ENCODE data around the gene CPXM2.
A peak's percentile ranks its signal among the peaks of the same experiment; 100 is the strongest.

CPXM2 gene

DNA sequence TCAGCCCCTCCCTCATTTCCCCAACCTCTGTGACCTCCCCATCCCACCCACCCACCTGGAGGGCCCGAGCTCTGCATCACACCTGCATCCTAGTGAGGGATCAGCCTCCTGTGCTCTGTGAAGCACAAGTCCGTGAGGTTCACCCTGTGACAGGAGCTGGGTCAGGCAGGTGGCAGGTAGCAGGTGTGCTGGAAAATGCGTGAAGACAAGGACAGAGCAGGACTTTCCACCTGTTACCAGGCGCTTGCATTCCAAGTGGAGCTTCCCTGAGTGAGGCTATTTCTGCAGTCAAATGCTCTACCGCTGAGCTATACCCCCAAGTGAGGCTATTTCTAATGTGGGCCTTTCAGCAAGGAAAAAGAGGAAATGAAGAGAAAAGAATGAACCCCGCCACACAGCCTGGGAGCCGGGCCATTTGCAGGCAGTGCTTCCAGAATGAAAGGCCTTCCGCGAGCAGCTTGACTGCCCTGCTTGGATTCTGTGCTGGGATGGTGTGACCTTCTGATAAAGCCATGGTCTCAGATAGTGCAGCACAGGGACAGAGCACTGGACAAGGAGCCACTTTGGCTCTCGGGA is 13.3 kb upstream of the CPXM2 start:
- DNase-seq (ENCODE audit: low spot score), result peak; percentile 30

- no peak for DNase-seq (ENCODE audit: low spot score)
These were observed 12.0 kb upstream of the CPXM2 start for GRCh38 chr10:123903621-123904020.

DNA sequence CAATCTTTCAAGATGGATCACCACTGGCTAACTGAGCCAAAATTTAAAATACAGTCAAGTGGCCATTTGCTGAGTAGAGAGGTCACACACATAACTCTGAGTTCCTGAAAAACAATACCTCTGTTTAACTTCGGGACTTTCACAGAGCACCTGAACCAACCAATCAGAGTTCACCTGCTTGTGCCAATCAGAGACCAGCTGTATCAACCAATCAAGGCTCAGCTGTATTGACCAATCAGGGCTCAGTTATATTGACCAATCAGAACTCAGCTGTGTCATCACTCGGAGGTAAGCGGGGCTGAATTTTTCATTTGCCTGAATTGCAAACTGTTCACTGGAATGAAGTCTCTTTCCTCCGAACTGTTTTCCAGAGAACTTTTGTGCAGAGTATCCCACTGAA is 10.0 kb upstream of the CPXM2 start:
- no peak for DNase-seq (ENCODE audit: low spot score)

GRCh38 chr10:123897146-123897545 is 5.5 kb upstream of the CPXM2 start:
- DNase-seq (ENCODE audit: low spot score), result no peak

GRCh38 chr10:123896246-123896927 is 4.8 kb upstream of the CPXM2 start:
- DNase-seq (ENCODE audit: low spot score), result no peak

DNA sequence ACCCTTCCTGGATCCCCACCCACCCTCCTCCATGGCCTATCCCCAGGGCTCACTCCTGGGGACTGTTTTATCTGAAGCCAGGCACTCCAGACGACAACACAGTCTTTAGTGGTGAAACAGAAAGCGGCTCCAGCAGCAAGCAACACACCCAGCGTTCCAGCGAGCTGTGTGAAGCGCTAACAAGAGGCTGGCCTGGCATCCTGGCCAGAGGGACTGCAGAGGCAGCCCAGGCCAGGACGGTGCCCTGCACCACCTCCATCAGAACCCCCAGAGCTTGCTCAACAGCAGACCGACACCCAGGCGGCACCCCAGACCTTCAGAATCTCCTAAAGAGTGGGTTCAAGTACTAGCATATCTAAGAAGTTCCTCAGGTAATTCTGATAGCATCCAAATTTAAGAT is 2.0 kb upstream of the CPXM2 start:
- no peak for DNase-seq (ENCODE audit: low spot score)

DNA sequence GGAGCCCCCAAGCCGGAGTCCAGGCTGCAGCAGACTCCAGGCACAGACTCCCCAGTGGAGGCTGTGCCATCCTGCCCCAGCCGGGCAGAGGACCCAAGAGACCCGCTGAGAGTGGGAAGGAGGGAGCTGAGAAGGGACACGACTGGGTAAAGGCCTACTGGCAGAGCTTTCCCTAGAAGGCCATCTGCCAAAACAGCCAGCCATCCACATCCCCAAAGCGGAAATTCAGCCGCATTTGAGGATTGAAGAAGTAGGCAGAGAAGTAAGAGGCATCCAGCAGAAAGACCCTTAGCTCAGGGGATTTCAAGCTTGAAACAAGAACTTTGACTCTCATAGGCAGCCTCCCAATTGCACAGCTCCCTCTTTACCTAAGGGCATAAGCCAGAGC is 857 bp downstream of the CPXM2 start:
- DNase-seq (ENCODE audit: low spot score), result no peak

GRCh38 chr10:123890226-123890625 is 1.4 kb downstream of the CPXM2 start:
- DNase-seq (ENCODE audit: low spot score), result no peak

DNA sequence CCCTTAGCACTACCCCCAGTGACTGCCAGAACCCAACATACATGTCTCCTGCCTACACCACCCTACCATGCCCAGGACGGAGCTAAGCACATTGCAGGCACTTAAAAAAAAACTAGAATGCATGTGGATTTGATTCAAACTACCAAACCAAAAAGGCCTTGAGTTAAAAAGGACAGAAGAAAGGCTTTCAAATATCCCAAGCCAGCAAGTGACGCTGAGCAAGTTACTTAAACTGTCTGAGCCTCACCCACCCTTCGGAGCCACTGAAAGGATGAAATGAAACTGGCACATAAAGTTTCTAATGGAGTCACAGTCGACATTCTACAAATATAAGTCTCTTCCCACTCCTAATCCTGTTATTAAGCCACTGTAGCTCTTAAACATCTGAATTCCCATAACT is 1.8 kb downstream of the CPXM2 start:
- DNase-seq (ENCODE audit: low spot score), result no peak

- no peak for DNase-seq (ENCODE audit: low spot score)
These were observed 2.9 kb downstream of the CPXM2 start for GRCh38 chr10:123888751-123889150.

DNA sequence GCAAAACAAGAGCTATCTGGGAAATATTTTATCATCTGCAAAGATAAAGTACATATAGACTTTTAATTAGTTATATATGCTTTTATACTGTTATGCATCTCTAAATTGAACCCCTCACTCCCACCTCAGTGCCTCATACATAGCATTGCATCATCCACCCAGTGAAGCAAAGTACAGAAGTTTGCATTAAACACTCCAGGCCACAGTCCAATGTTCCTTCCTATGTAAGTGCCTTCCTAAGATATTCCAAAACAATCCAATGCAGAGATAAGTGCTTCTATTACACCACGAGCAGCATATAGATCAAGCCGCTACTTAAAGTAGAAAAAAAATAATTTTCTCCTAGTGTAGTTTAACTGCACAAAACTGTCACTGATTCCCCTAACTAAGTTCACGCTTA is 3.4 kb downstream of the CPXM2 start:
- no peak for DNase-seq (ENCODE audit: low spot score)

GRCh38 chr10:123886292-123886691 is 5.3 kb downstream of the CPXM2 start:
- DNase-seq (ENCODE audit: low spot score), result peak; percentile 60

DNA sequence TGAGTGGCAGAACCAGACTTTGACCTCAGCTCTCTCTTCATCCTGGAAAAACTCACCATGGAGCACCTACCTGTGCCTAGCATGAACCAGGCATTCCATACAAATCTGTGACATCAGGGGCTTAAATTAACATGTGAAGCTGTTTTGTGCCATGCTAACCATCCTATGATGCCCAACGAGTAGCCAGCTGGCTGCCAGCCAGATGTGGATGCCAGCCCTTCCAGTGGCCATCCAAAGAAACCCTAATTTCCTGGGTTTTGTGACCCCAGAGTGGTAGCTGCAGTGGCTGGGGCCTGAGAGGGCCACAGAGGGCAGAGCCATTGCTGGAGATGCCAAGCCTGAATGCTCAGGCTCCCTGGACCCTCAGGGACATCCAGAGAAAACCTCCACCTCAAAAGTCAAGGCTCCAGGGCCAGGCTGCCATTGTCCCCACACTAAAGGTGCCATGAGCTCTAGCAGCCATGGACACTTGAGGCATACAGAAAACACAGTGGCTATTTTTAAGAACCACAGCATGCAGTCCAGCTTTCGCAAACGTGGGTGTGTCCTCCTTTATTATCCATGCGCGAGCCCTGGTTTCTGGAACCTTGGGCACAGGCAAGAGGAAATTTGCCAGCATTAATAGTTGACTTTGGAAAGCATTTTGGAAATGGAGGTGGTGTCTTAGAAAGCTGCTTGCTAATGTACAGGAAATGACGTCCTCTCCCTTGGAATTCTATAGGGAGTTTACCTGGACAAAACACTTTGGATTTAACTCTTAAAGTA is 6.0 kb downstream of the CPXM2 start:
- no peak for DNase-seq (ENCODE audit: low spot score)

DNA sequence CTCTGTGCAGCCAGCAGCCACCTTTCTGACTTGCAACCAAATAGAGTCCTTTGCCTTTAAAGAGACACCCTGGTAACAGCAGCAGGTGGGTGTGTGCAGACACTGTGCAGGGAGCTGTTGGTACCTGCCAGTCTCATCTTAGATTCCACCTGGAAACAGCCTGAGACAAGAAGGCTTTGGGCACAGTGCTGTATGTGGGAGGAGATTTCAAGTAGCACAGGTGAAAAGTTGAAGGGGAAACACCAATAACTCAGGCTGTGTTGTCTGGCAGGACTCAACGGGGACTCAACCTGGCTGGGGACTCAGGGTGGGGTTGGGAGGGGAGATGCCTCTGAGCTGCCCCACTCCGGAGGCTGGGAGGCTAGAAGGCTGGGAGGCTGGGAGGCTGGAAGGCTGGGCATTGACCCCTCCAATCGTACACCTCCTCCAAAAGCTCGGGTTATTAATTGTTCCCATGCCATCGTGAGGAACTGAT is 6.7 kb downstream of the CPXM2 start:
- no peak for DNase-seq (ENCODE audit: low spot score)

- DNase-seq (ENCODE audit: low spot score), result no peak
These were observed 7.2 kb downstream of the CPXM2 start for GRCh38 chr10:123884351-123884906.

GRCh38 chr10:123883673-123884320 is 7.8 kb downstream of the CPXM2 start:
- no peak for DNase-seq (ENCODE audit: low spot score)

DNA sequence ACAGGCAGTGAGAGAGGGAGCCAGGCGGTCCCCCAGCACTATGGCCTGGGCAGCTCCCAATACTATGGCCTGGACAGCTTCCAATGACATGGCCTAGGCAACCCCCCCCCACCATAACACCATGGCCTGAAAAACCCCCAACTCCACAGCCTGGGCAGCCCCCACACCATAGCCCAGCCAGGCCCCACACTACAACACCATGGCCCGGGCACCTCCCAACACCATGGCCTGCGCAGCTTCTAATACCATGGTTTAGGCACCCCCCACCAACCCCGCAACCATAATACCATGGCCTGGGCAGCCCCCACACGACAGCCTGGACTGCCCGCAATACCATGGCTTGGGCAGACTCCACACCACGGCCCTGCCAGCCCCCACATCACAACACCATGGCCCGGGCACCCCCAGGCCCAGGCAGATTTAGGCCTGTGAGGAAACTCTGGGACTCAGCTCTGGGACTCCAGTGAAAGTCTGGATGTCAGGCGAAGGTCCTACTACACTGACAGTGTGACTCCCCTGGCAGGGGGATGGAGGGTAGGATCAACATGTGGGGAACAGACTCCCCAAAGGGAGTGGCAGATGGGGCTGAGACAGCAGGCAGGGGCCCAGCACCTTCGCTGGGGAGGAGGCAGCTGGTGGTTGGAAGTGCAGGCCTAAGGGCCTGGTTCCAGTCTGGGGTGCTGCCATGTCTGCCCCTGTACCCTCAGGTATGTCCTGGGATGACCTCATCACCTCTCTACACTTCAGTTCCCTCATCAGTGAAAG is 8.7 kb downstream of the CPXM2 start:
- DNase-seq (ENCODE audit: low spot score), result no peak

DNA sequence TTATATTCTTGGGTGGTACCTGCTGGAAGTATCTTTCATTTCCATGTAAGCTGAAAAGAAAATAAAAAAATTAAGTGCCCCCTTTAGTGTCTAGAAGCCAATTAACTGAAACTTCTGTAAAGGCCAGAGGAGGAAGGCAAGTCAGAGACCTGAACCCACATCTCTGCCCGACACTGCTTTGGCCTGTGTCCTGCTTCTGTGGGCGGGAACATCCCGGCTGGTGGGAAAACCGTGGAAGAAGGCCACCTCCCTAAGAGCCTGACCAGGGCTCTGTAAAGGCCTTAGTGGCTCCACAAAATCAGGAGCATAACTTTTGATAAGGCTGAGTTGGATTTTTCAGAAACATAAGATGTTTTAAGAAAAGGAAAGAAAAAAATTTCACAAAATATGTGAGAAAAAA is 9.4 kb downstream of the CPXM2 start:
- DNase-seq (ENCODE audit: low spot score), result no peak

GRCh38 chr10:123879606-123880257 is 11.9 kb downstream of the CPXM2 start:
- peak; percentile 74 for DNase-seq (ENCODE audit: low spot score)

DNA sequence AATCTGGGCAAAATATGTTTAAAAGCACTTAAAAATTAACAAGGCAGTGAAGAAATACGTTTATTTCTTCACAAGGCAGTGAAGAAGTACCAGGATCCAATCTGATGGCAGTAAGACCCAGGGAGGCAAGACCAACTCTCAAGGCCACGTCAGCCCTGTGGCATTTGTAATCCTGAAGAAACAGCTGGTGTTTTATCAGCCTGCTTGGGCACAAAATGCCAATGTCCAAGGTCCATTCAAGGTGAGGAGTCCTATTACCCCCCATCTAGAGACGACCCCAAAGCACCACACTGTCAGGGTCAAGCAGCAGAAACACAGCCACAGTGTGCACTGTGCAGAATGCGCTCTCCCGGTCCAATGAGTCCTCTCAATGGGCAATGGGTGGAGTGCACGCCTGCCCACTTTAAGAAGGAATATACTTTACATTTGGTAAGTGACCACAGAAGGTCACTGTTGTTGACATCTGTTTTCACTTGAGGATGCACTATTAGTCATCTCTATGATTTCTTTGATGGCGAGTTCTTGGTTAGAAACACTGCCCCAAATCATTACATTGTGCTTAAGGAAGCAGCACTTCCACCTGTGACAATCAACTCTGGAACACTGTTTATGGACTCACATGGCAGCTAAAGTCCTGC is 12.8 kb downstream of the CPXM2 start:
- no peak for DNase-seq (ENCODE audit: low spot score)

DNA sequence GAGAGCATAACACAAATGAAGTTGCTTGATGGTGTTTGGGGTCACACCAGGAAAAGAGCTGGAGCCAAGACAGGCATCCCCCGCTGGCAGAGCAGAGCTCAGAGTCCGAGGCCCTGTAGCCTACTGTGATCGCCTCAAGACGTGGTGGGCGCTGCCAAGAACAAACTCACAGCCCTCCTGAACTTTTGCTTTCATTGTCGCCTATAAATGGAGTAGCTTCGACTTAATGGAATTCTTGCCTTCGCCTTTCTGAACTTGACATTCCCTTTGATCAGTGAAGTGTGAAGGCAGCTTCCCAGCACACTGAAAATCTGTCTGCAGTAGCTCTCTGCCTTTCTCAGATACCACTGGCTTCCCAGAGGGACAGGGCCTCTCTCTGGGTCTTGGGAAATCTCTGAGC is 21.3 kb downstream of the CPXM2 start:
- DNase-seq (ENCODE audit: low spot score), result no peak

Data from Ammon's horn (tissue), 1 donor.